K562 (cell line): Measurements from ENCODE around the gene TMEM14C. TPM values are rescaled to one million over a fixed set of nuclear protein-coding genes. Genes with fewer than 3 reads are reported as not detected.

Experiments used
- ATF2 ChIP-seq: sonication (generic); formaldehyde crosslinking; IDR thresholded peaks from 2 replicates; pipeline ENCODE4 v1.8.1; 2022; ENCODE audit warnings: missing genetic modification reagents
- CHD2 ChIP-seq: IDR thresholded peaks from 2 replicates; pipeline ENCODE4 v1.6.1; 2011; ENCODE audit warnings: low read depth, low read length
- CLOCK ChIP-seq: fragments of 250-450 bp; sonication (Bioruptor Pico); IDR thresholded peaks from 2 replicates; pipeline ENCODE4 v1.4.0; 2020; ENCODE audit warnings: mild to moderate bottlenecking, moderate library complexity, borderline replicate concordance
- DEAF1 ChIP-seq: fragments of 450-650 bp; formaldehyde crosslinking; IDR thresholded peaks from 2 replicates; pipeline ENCODE4 v1.4.0; 2020; ENCODE audit warnings: mild to moderate bottlenecking, moderate library complexity
- EGR1 ChIP-seq: fragments of 450-650 bp; conservative IDR thresholded peaks from 2 replicates; pipeline ENCODE4 v1.6.1; 2017; ENCODE audit warnings: mild to moderate bottlenecking
- ELF4 ChIP-seq: fragments of 450-650 bp; formaldehyde crosslinking; IDR thresholded peaks from 2 replicates; pipeline ENCODE4 v1.4.0; 2022; ENCODE audit warnings: missing genetic modification characterization
- FOXA3 ChIP-seq, 2 experiments: fragments of 450-650 bp in 1 of 2; sonication (generic) in 1 of 2; formaldehyde crosslinking; IDR thresholded peaks in 1 of 2; conservative IDR thresholded peaks in 1 of 2; 2 replicates each; pipeline versions ENCODE4 v1.4.0 to v1.8.0; 2020 to 2022; ENCODE audit warnings: mild to moderate bottlenecking in 2 of 2, missing genetic modification reagents in 1 of 2
- HLTF ChIP-seq: fragments of 450-650 bp; IDR thresholded peaks from 2 replicates; pipeline ENCODE4 v1.6.1; 2016
- MECOM ChIP-seq: fragments of 250-450 bp; sonication (Bioruptor Pico); IDR thresholded peaks from 2 replicates; pipeline ENCODE4 v1.8.0; 2022; ENCODE audit warnings: inconsistent platforms
- SAP30 ChIP-seq: fragments of 200-600 bp; sonication (generic); IDR thresholded peaks from 2 replicates; pipeline ENCODE4 v1.6.1; 2012; ENCODE audit warnings: borderline replicate concordance, low read depth, mild to moderate bottlenecking, moderate library complexity, low read length, control low read depth, inconsistent platforms; ENCODE audit not compliant: insufficient read depth, poor library complexity, severe bottlenecking
- USF2 ChIP-seq: sonication (generic); formaldehyde crosslinking; IDR thresholded peaks from 2 replicates; pipeline ENCODE4 v1.5.0; 2020; ENCODE audit warnings: missing genetic modification reagents
- ZBTB17 ChIP-seq: fragments of 450-650 bp; formaldehyde crosslinking; IDR thresholded peaks from 2 replicates; pipeline ENCODE4 v1.4.0; 2020; ENCODE audit warnings: mild to moderate bottlenecking
- ZBTB5 ChIP-seq: fragments of 450-650 bp; IDR thresholded peaks from 2 replicates; pipeline ENCODE4 v1.6.1; 2017; ENCODE audit warnings: antibody characterized with exemption
- ZNF316 ChIP-seq: fragments of 450-650 bp; IDR thresholded peaks from 2 replicates; pipeline ENCODE4 v1.6.1; 2016
- ZNF398 ChIP-seq: fragments of 250-450 bp; sonication (Bioruptor Pico); IDR thresholded peaks from 2 replicates; pipeline ENCODE4 v1.8.0; 2021; ENCODE audit warnings: moderate library complexity, mild to moderate bottlenecking, inconsistent platforms
- polyA plus RNA-seq, 8 experiments: library from polyadenylated mRNA; depleted of rRNA in 4 of 8; stranded (reverse) in 5 of 8; unstranded in 3 of 8; fragments of >200 nt; fragmentation: Nextera tagmentation in 2 of 8; fragmentation: Illumina TruSeq in 1 of 8; extraction: Ambion mirVana in 2 of 8; extraction: Trizol in 1 of 8; gene quantifications; 2 replicates each; pipeline versions ENCODE4 v1.2.1 to v1.2.3, GENCODE V29; 2011 to 2014; ENCODE audit warnings: inconsistent platforms in 1 of 8, missing spikeins in 1 of 8
- total RNA-seq, 7 experiments: library from RNA; depleted of rRNA in 6 of 7; stranded (reverse); fragments of >200 nt in 6 of 7; fragmentation: Illumina TruSeq in 2 of 7; extraction: Trizol in 2 of 7; gene quantifications; 2 replicates each; pipeline versions ENCODE4 v1.2.1 to v1.2.3, GENCODE V29; 2011 to 2021; ENCODE audit warnings: low replicate concordance in 1 of 7

TMEM14C gene
- total and polyA plus RNA-seq, 9 of the 15 experiments (the other 6 are each of a cell fraction or from before 2014, with no cell fraction given) = 151 to 496 (median 263) TPM

GRCh38 chr6:10722570-10722819 is 375 bp upstream of the TMEM14C start (continued):
- TF ChIP-seq DEAF1 = 0 out of 2 replicates have a peak, but pooled peaks have one; percentile 36
- TF ChIP-seq HLTF = no peak
- TF ChIP-seq ZBTB5 = no peak
- TF ChIP-seq CLOCK (CRISPR knock-in tag) = peak; percentile 34; the same call in 1 of the 2 replicates
- no peak for TF ChIP-seq ZBTB17 (CRISPR knock-in tag)
- no peak for TF ChIP-seq CHD2
- TF ChIP-seq MECOM = peak; percentile 64; the same call in 1 of the 2 replicates
- TF ChIP-seq SAP30 = peak; percentile 40
- TF ChIP-seq ELF4 (CRISPR knock-in tag) = no peak
- TF ChIP-seq ZNF316 = no peak
- TF ChIP-seq ATF2 (CRISPR knock-in tag) = no peak
- TF ChIP-seq FOXA3 (CRISPR knock-in tag; conservative IDR thresholded peaks at IDR 0.05 in 1 of 2, IDR thresholded peaks at IDR 0.05 in 1 of 2) = peak in 1 of 2 experiments; percentile 45; a peak in 1 of 4 replicates
- no peak; the same call in 1 of the 2 replicates for TF ChIP-seq USF2 (CRISPR knock-in tag)
- no peak for TF ChIP-seq ZNF398
- 0 out of 2 replicates have a peak, but pooled peaks have one; percentile 22 for TF ChIP-seq EGR1
